ENCODE results near the gene TMC5.
"Not testable (repeated sequence)": the region's sequence is repeated elsewhere in the genome, so short reads cannot be mapped to it uniquely, and the experiment has no call there.

The TMC5 gene

GRCh38 chr16:19410435-19411171 lies 7.1 kb upstream of the TMC5 start:
- DNase-seq: no peak

GRCh38 chr16:19411298-19411697 lies 6.4 kb upstream of the TMC5 start:
- DNase-seq: no peak

GRCh38 chr16:19412055-19412454 lies 5.6 kb upstream of the TMC5 start:
- DNase-seq: not testable (repeated sequence)

- DNase-seq: no peak
These were observed 2.2 kb upstream of the TMC5 start for GRCh38 chr16:19415461-19415860.

- DNase-seq: no peak
These were observed 1.8 kb upstream of the TMC5 start for GRCh38 chr16:19415918-19416317.

- no peak for DNase-seq
These were observed 517 bp downstream of the TMC5 start for GRCh38 chr16:19418200-19418599.

GRCh38 chr16:19419698-19420075 lies 2.0 kb downstream of the TMC5 start:
- no peak for DNase-seq

- no peak for DNase-seq
These were observed 6.8 kb downstream of the TMC5 start for GRCh38 chr16:19424478-19424877.

- DNase-seq: no peak
These were observed 12.7 kb downstream of the TMC5 start for GRCh38 chr16:19430345-19430744.

GRCh38 chr16:19431636-19432340 lies 14.1 kb downstream of the TMC5 start:
- DNase-seq: no peak

- no peak for DNase-seq
These were observed 14.7 kb downstream of the TMC5 start for GRCh38 chr16:19432429-19432828.

GRCh38 chr16:19434584-19434983 lies 16.9 kb downstream of the TMC5 start:
- DNase-seq: no peak

- no peak for DNase-seq
These were observed 18.9 kb downstream of the TMC5 start for GRCh38 chr16:19436540-19436939.

GRCh38 chr16:19437280-19437679 lies 19.6 kb downstream of the TMC5 start:
- no peak for DNase-seq

GRCh38 chr16:19438739-19439138 lies 21.1 kb downstream of the TMC5 start:
- no peak for DNase-seq

- no peak for DNase-seq
These were observed 21.8 kb downstream of the TMC5 start for GRCh38 chr16:19439483-19439882.

- no peak for DNase-seq
These were observed 26.0 kb downstream of the TMC5 start for GRCh38 chr16:19443659-19444058.

GRCh38 chr16:19446300-19446846 lies 28.7 kb downstream of the TMC5 start:
- DNase-seq: no peak

- no peak for DNase-seq
These were observed 29.2 kb downstream of the TMC5 start for GRCh38 chr16:19446886-19447285.

GRCh38 chr16:19450186-19450585 lies 32.5 kb downstream of the TMC5 start:
- DNase-seq: no peak

- DNase-seq: no peak
These were observed 41.2 kb downstream of the TMC5 start for GRCh38 chr16:19458722-19459379.

- no peak for DNase-seq
These were observed 42.7 kb downstream of the TMC5 start for GRCh38 chr16:19460397-19460796.

- no peak for DNase-seq
These were observed 46.0 kb downstream of the TMC5 start for GRCh38 chr16:19463468-19464315.

All from effector CD8-positive, alpha-beta T cell (primary cell).